Mesothelial cell of epicardium (in vitro differentiated cells): Measurements from ENCODE around the gene SETD4. TPM values are rescaled to one million over a fixed set of nuclear protein-coding genes. Genes with fewer than 3 reads are reported as not detected.

ENCODE experiments used
- DNase-seq, 2 experiments: peaks; one replicate each; pipeline ENCODE4 v3.0.0; 2021; ENCODE audit warnings: low spot score in 2 of 2; ENCODE audit not compliant: unreplicated experiment in 2 of 2
- H3K27ac Mint-ChIP-seq: 2 replicates; pipeline ENCODE4 v1.8.0; 2021; ENCODE audit warnings: mixed read lengths
- H3K27me3 Mint-ChIP-seq: 2 replicates; pipeline ENCODE4 v1.8.0; 2021; ENCODE audit warnings: low read depth, mixed read lengths
- H3K36me3 Mint-ChIP-seq: 2 replicates; pipeline ENCODE4 v1.8.0; 2021; ENCODE audit warnings: mixed read lengths
- H3K4me1 Mint-ChIP-seq: 2 replicates; pipeline ENCODE4 v1.8.0; 2021; ENCODE audit warnings: mixed read lengths
- H3K4me3 Mint-ChIP-seq: 2 replicates; pipeline ENCODE4 v1.8.0; 2021; ENCODE audit warnings: mild to moderate bottlenecking, moderate library complexity, mixed read lengths
- H3K9me3 Mint-ChIP-seq: 2 replicates; pipeline ENCODE4 v1.8.0; 2021; ENCODE audit warnings: mixed read lengths
- CTCF ChIP-seq: fragments of 200-600 bp; sonication (generic); IDR thresholded peaks from one replicate; pipeline ENCODE4 v1.5.0; 2021; ENCODE audit warnings: antibody characterized with exemption; ENCODE audit not compliant: unreplicated experiment
- total RNA-seq: library from RNA; stranded (reverse); gene quantifications from 3 replicates; pipeline ENCODE4 v1.2.1, GENCODE V29; 2021

The SETD4 gene
- total RNA-seq, 1 donor from 2014 or later, result 29.7 TPM

- peaks cover 2% of the 10 kb centered on the region for H3K27me3 Mint-ChIP-seq
- H3K4me3 Mint-ChIP-seq, result no peak overlapping the region
- H3K9me3 Mint-ChIP-seq, result no peaks in the 10 kb centered on the region
- peaks cover 30% of the 10 kb centered on the region for H3K4me1 Mint-ChIP-seq
- H3K27ac Mint-ChIP-seq, result peak overlapping the region; percentile 1
- no peaks in the 10 kb centered on the region for H3K36me3 Mint-ChIP-seq
- DNase-seq, result no peak
- TF ChIP-seq CTCF, result no peak
Observed at GRCh38 chr21:36027347-36027746, 33.0 kb downstream of the SETD4 start.

- Mint-ChIP-seq H3K27me3 (peaks cover 2% of the 10 kb centered on the region), H3K4me1 (peaks cover 21% of the 10 kb centered on the region), H3K4me3 (no peak overlapping the region)
Observed at GRCh38 chr21:36024782-36025181, 35.5 kb downstream of the SETD4 start.

GRCh38 chr21:36023092-36023480 lies 37.2 kb downstream of the SETD4 start:
- H3K9me3 Mint-ChIP-seq, result no peaks in the 10 kb centered on the region
- H3K27ac Mint-ChIP-seq, result peak overlapping the region; percentile 85
- no peak for DNase-seq
- peaks cover 14% of the 10 kb centered on the region for H3K4me1 Mint-ChIP-seq
- H3K4me3 Mint-ChIP-seq, result no peak overlapping the region
- H3K36me3 Mint-ChIP-seq, result no peaks in the 10 kb centered on the region
- no peaks in the 10 kb centered on the region for H3K27me3 Mint-ChIP-seq
- TF ChIP-seq CTCF, result no peak

More at GRCh38 chr21:36024782-36025181, 35.5 kb downstream of the SETD4 start:
- no peak for DNase-seq
- Mint-ChIP-seq H3K36me3 (no peaks in the 10 kb centered on the region), H3K27ac (no peak overlapping the region), H3K9me3 (no peaks in the 10 kb centered on the region)
- TF ChIP-seq CTCF, result no peak

- DNase-seq, result no peak
- Mint-ChIP-seq H3K27me3 (peaks cover 2% of the 10 kb centered on the region), H3K27ac (peak overlapping the region; percentile 85), H3K9me3 (no peaks in the 10 kb centered on the region), H3K4me1 (peaks cover 14% of the 10 kb centered on the region), H3K36me3 (no peaks in the 10 kb centered on the region), H3K4me3 (no peak overlapping the region)
- no peak for TF ChIP-seq CTCF
Observed at GRCh38 chr21:36022427-36023091, 37.8 kb downstream of the SETD4 start.

- TF ChIP-seq CTCF, result no peak
- Mint-ChIP-seq H3K27ac (no peak overlapping the region), H3K4me3 (no peak overlapping the region), H3K36me3 (no peaks in the 10 kb centered on the region), H3K27me3 (peaks cover 2% of the 10 kb centered on the region), H3K4me1 (peaks cover 14% of the 10 kb centered on the region), H3K9me3 (no peaks in the 10 kb centered on the region)
- no peak for DNase-seq
Observed at GRCh38 chr21:36021251-36021837, 39.0 kb downstream of the SETD4 start.
